CD4-positive, alpha-beta T cell treated with Interleukin-12 subunit alpha and Interleukin-12 subunit beta, for 1 hour (primary cell): Measurements from ENCODE around the gene CMTM3.
"Not testable (repeated sequence)": the region's sequence is repeated elsewhere in the genome, so short reads cannot be mapped to it uniquely, and the experiment has no call there.

ENCODE experiments used
- DNase-seq: peaks from one replicate; pipeline ENCODE4 v3.0.0-alpha.2; 2020

The CMTM3 gene

GRCh38 chr16:66585481-66586239, 18.8 kb upstream of the CMTM3 start:
- no peak for DNase-seq

DNA sequence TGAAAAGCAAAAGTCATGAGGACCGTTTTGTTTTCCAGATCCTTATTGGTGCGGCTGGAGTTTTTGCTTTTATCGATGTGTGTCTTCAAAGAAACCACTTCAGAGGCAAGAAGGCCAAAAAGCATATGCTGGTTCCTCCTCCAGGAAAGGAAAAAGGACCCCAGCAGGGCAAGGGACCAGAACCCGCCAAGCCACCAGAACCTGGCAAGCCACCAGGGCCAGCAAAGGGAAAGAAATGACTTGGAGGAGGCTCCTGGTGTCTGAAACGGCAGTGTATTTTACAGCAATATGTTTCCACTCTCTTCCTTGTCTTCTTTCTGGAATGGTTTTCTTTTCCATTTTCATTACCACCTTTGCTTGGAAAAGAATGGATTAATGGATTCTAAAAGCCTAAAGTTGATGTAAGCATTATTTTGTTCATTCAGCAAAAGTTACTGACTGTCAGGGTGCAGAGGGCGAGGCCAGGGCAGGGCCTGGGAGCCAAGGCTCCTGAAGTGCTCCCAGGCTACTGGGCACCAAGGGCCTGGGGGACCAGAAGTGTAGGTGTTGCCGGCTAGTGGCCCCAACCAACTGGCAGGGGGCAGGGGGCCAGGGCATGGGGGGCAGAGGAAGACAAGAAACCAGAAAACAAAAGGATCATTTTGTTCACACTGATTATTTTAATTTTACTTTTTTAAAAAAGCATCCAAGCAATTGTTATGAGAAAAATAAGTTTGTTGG, 16.5 kb upstream of the CMTM3 start:
- DNase-seq: no peak

DNA sequence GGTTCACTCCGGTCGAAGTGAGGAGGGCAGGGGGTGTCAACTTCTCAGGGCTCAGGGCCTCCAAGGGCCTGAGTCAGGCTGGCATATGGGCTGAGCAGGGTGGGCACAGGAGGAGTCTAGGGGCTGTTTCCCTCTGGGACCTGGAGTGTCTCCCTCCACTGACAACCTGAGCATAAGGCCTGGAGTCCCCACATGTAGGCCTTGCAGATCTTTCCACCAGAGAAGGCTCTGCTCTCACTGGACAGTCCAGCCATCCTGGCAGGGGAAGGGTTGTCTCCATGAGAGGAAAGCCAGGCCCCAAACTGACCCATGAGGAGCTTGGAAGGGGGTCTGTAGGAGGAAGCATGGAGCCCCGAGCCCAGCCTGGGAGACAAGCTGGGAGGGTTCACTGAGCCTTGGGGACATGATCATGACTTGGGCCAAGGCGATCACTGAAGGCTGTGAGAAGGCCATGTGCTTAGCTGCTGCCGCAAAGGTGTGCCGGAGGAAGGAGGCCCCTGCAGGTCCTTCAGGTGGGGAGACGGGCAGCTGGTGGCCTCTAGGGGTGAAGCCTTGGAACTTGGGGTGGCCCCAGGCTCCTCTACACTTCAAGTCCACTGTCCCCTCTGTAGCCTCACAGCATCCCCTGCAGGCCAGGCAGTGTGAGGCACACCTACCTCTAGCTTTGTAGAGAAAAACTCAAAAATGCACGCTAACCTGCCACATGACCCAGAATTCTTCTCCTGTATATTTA, 15.4 kb upstream of the CMTM3 start:
- DNase-seq: peak; percentile 79

DNA sequence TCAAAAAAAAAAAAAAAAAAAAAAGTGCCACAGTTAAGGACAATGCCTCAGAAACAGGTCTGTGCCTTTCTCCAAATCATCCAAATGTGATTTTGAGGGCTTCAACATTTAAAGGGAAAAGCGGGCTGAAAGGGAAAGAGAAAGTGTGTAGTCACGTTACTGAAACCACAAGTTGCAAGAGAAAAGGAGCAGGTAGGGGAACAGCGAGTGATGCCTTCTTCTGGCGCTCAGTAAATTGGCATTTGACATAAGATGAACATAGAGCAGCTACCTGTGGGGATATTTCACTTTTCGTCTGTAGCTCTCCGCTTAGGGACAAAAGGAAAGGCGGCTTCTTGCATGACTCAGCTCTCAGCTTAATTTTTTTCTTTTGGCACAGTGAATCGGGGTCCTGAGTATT, 14.2 kb upstream of the CMTM3 start:
- peak; percentile 48 for DNase-seq

- no peak for DNase-seq
Measured at GRCh38 chr16:66591018-66591417, 13.5 kb upstream of the CMTM3 start.

DNA sequence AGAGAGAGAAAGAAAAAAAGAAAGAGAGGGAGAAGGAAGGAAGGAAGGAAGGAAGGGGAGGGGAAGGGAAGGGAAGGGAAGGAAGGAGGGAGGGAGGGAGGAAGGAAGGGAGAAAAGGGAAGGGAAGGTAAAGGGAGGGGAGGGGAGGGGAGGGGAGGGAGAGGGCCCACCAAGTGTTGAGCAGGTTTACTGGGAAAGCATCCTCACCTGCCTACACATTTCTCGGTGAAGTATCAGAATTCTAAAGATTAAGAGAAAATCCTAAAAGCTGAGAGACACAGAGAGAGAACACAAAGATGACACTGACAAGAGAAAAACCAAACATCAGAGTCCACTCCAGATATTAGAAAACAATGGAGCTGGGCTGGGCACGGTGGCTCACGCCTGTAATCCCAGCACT, 12.3 kb upstream of the CMTM3 start:
- DNase-seq: no peak

DNA sequence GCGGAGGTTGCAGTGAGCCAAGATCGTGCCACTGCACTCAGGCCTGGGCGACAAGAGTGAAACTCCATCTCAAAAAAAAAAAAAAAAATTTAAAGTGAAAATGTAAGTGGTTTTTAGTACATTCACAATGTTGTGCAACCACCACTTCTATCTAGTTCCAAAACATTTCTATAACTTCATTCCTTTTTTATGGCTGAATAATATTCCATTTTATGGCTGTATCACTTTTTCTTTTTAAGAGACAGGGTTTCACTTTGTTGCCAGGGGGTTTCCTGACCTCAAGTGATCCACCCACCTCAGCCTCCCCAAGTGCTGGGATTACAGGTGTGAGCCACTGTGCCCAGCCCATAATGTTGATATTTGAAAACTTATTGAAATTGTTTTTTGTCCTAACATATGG, 11.7 kb upstream of the CMTM3 start:
- DNase-seq: no peak

- DNase-seq: no peak
Measured at GRCh38 chr16:66594739-66595138, 9.8 kb upstream of the CMTM3 start.

DNA sequence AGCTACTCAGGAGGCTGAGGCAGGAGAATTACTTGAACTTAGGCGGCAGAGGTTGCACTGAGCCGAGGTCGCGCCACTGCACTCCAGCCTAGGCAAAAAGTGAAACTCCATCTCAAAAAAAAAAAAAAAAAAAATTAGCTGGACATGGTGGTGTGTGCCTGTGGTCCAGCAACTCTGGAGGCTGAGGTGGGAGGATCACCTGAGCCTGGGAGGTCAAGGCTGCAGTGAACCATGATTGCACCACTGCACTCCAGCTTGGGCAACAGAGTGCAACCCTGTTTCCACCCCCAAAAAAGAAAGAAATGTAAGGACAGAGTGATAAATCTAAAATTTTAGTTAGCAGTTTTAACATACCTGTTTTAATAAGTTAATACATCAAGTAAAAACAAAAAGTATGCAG, 7.9 kb upstream of the CMTM3 start:
- not testable (repeated sequence) for DNase-seq

DNA sequence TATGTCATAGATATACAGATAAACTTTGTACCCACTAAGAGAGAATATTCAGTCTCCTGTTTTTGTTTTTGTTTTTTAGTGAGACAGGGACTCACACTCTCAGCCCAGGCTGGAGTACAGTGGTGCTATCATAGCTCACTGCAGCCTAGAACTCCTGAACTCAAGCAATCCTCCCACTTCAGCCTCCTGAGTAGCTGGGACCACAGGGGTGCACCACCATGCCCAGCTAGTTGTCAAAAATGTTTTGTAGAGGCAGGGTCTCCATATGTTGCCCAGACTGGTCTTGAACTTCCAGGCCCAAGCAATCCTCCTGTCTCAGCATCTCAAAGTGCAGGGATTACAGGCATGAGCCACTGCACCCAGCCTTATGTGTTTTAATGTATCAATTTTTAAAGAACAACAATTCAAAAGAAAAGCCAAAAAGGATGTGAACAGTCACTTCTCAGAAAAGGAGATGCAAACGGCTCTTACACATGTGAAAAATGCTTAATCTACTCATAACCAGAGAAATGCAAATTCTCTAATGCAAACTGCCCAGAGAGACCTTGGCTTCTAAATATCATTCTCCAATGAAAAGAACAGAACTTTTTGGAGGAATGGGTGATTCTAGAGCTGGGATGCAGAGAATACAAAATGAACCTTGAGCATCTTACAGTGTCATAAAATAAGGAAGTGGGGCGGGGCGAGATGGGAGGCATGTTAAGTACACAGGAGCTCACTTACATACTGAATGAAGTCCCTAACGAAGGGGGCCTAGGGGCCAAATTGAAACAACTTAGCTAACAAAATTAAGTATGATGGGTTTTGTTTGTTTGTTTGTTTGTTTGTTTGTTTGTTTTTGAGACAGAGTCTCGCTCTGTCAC, 7.3 kb upstream of the CMTM3 start:
- no peak for DNase-seq

GRCh38 chr16:66598111-66598510, 6.4 kb upstream of the CMTM3 start:
- no peak for DNase-seq

GRCh38 chr16:66599726-66600125, 4.8 kb upstream of the CMTM3 start:
- DNase-seq: no peak

- no peak for DNase-seq
Measured at GRCh38 chr16:66600477-66600876, 4.0 kb upstream of the CMTM3 start.

DNA sequence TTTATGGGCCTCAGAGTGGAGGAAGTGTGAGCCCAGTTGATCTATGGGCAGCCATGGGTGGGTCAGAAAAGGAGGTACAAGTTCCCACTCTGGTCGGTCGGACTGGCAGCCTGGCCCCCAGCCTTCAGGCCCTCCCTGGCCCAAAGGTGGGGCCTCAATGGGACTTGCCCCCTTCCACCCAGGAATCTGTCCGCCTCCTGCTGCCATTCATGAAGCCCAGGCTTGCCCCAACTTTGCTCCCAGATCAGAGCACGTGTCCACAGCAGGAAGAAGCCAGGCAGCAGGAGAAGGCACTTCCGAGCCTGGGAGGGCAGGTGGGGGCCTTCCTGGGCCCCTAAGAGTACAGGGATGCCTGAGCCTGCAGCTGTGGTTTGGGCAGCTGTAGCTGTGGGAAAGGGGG, 3.0 kb upstream of the CMTM3 start:
- DNase-seq: no peak

- peak; percentile 85 for DNase-seq
Measured at GRCh38 chr16:66603537-66604375, 748 bp upstream of the CMTM3 start.

- peak; percentile 30 for DNase-seq
Measured at GRCh38 chr16:66605177-66605978, 874 bp downstream of the CMTM3 start.

DNA sequence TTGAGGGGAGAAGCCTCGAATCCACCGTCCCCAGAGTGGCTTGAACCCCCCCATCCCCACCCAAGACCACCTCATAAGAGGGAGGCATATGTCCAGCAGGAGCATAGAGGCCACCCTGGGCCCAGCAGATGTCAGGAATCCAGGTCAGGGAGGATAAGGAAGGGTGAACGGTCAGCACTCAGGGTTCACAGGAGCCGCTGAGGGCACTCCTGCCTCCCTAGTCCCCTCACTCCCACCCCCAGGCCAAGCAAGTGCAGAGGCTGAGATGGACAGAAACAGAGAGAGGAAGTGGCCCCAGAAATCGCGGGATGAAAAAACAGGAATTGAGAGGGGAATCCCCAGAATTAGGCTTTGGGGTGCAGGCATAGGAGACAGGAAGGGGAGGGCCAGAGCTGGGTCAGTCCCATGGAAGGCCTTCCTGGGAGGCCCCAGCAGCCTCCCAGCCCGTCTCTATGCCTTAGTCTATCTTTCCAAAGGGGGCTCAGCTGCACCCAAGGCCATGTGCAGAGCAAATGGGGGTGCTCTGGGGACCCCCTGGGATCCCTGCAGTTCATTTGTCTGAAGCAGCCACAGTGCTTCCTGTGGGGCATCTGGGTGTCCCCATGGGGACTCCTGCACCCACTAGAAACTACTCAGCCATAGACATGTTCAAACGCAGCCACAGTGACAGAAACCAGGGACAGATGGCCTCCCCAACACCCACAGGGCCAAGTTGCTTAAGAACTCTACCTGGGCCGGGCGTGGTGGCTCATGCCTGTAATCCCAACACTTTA, 1.7 kb downstream of the CMTM3 start:
- DNase-seq: peak; percentile 15

DNA sequence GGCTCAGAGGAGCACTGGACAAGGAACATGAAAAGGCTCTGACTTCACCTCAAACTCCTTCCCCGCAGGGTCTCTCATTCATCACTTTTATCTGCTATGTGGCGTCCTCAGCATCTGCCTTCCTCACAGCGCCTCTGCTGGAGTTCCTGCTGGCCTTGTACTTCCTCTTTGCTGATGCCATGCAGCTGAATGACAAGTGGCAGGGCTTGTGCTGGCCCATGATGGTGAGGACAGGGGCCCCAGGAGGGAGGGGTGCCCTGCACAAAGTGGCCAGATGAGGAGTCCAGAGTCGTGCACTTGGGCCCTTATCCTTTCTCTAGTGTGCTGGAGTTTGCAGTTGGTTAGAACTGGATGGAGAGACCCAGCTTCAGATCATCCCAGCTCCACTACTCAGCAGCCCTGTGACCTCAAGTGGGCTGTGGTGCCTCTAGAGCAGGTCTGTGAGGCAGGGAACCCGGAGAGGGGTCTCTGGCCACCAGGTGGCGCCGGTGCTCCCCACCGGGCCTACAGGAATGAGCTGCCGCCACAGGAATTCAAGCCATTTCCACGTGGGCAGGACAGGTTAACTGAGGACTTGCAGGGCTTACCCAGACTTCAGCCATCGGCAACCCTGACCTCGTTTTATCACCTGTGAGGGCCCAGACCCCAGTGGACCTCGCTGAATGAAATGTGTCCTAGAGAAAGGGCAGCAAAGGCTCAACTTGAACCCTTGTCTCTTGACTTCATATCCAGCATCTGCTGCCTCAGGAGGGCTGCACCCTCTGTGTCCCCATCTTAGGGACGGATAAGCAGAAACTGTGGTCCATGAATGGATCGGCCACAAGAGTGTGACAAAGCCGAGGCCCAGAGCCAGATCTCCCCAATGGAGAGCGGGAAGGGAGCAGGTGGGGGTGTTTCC, 4.0 kb downstream of the CMTM3 start:
- peak; percentile 84 for DNase-seq

GRCh38 chr16:66609139-66609510, 4.6 kb downstream of the CMTM3 start:
- no peak for DNase-seq
